Measurements from ENCODE around the gene SYT12. TPM values are rescaled to one million over a fixed set of nuclear protein-coding genes. Genes with fewer than 3 reads are reported as not detected.

The SYT12 gene
- total RNA-seq, 2 experiments from 2014 or later: 0.11 TPM; not detected in 1

- POLR2A ChIA-PET: interaction anchor here (0.5 to 0.6 kb wide), 2 partner anchors 107 to 126 kb away, joined by 3 read pairs; no protein-coding TSS in a partner anchor
Observed at GRCh38 chr11:67060111-67060522, 37.2 kb downstream of the SYT12 start.

DNA sequence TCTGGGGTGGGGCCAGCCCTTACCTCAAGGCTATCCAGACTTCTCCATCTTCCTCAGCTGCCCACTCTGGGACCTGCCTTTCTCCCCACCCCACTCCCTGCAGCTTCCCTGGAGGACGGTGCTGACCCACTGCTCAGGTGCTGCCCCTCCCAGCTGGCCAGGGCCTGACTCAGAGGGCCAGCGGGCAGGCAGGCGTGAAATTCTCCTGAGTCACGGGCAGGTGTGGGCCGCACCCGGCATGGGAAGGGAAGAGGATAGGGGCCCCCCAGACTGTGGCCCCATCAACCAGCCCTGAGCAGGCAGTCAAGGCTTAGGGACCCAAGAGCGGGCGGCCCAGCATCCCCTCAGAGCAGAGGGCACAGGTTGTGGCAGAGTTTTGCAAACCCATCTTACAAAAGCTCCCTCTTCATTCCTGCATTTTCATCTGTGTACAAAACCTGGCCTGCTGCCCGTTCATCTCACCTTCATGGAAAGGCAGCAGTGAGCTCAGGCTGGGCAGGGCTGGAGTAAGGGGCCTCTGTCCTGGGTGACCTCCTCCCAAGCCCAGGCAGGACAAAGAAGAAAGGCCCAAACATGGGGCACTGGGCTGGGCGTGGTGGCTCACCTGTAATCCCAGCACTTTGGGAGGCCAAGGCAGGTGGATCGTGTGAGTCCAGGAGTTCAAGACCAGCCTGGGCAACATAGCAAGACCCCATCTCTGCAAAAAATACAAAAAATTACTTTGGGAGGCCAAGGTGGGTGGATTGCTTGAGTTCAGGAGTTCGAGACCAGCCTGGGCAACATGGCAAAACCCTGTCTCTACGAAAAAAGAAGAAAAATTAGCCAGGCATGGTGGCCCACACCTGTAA is 39.8 kb downstream of the SYT12 start:
- no peaks in the 10 kb centered on the region for H3K9me3 Mint-ChIP-seq (ENCODE audit: low read depth)
- no peaks in the 10 kb centered on the region for H3K27me3 Mint-ChIP-seq
- intact Hi-C loops (cut with DNase I, micrococcal nuclease): no loop called here
- ChIA-PET CTCF (interaction anchor here (0.7 kb wide), 2 partner anchors 19 to 105 kb away, joined by 3 read pairs; no protein-coding TSS in a partner anchor), POLR2A (no interaction called here)
- H3K36me3 Mint-ChIP-seq (ENCODE audit: low read depth): no peaks in the 10 kb centered on the region
- no peak overlapping the region for H3K27ac Mint-ChIP-seq
- DNase-seq: no peak
- H3K4me1 Mint-ChIP-seq: no peaks in the 10 kb centered on the region
- ATAC-seq: no peak
- H3K4me3 Mint-ChIP-seq: no peak overlapping the region

More at GRCh38 chr11:67060111-67060522, 37.2 kb downstream of the SYT12 start:
- ATAC-seq (no peak), DNase-seq (no peak)
- H3K4me1 Mint-ChIP-seq: peaks cover 12% of the 10 kb centered on the region
- H3K27me3 Mint-ChIP-seq: peaks cover 1% of the 10 kb centered on the region
- no peak overlapping the region for H3K27ac Mint-ChIP-seq
- intact Hi-C loops (cut with DNase I, micrococcal nuclease): no loop called here
- CTCF ChIA-PET: no interaction called here
- no peaks in the 10 kb centered on the region for H3K9me3 Mint-ChIP-seq (ENCODE audit: low read depth)
- H3K36me3 Mint-ChIP-seq (ENCODE audit: low read depth): no peaks in the 10 kb centered on the region
- H3K4me3 Mint-ChIP-seq: no peak overlapping the region

DNA sequence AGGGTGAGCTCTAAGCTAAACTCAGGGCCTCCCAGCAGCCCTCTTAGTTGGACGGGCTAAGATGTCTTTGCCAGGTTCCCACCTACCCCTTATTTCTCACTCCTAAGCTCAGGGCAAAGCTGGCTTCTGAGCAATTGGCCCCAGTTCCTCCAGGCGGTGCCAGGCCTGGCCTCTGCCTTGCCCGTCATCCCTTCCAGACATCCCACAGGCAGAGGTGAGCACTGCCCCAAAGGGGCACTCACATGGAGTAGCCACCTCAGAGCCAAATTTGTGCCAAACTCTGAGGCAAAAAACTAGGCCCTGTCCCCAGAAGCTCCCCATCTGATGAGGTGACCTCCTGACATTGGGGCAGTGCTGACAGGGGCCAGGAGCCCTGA is 43.4 kb downstream of the SYT12 start:
- Mint-ChIP-seq H3K9me3 (ENCODE audit: low read depth) (no peaks in the 10 kb centered on the region), H3K4me3 (no peak overlapping the region), H3K27ac (no peak overlapping the region), H3K27me3 (no peaks in the 10 kb centered on the region), H3K36me3 (ENCODE audit: low read depth) (no peaks in the 10 kb centered on the region), H3K4me1 (no peaks in the 10 kb centered on the region)
- ATAC-seq: no peak
- DNase-seq: no peak
- CTCF ChIA-PET: interaction anchor here (0.6 to 0.9 kb wide), 2 partner anchors 174 to 631 kb away, joined by 3 read pairs; no protein-coding TSS in a partner anchor
- POLR2A ChIA-PET: no interaction called here
- intact Hi-C loops (cut with DNase I, micrococcal nuclease): no loop called here

GRCh38 chr11:67071420-67072284 is 48.7 kb downstream of the SYT12 start:
- peak; percentile 90 for DNase-seq
- ChIA-PET POLR2A (no interaction called here), CTCF (interaction anchor here (0.5 to 5.7 kb wide), 10 partner anchors 10 to 378 kb away, joined by 3 to 36 read pairs (median 4); no protein-coding TSS in a partner anchor)

GRCh38 chr11:67072295-67072694 is 49.4 kb downstream of the SYT12 start:
- Mint-ChIP-seq H3K4me3 (no peak overlapping the region), H3K36me3 (ENCODE audit: low read depth) (no peaks in the 10 kb centered on the region), H3K27me3 (no peaks in the 10 kb centered on the region), H3K27ac (no peak overlapping the region), H3K9me3 (ENCODE audit: low read depth) (no peaks in the 10 kb centered on the region), H3K4me1 (peaks cover 3% of the 10 kb centered on the region)
- CTCF ChIA-PET: interaction anchor here (0.5 to 5.7 kb wide), 7 partner anchors 10 to 399 kb away, joined by 3 to 36 read pairs (median 5); no protein-coding TSS in a partner anchor
- intact Hi-C loops (cut with DNase I, micrococcal nuclease): no loop called here
- ATAC-seq (no peak), DNase-seq (no peak)
- POLR2A ChIA-PET: no interaction called here

More at GRCh38 chr11:67071420-67072284, 48.7 kb downstream of the SYT12 start:
- ATAC-seq: peak; percentile 96
- Mint-ChIP-seq H3K27me3 (no peaks in the 10 kb centered on the region), H3K27ac (no peak overlapping the region), H3K36me3 (ENCODE audit: low read depth) (no peaks in the 10 kb centered on the region), H3K4me1 (peaks cover 3% of the 10 kb centered on the region), H3K4me3 (no peak overlapping the region), H3K9me3 (ENCODE audit: low read depth) (no peaks in the 10 kb centered on the region)
- intact Hi-C loops (cut with DNase I, micrococcal nuclease): loop anchor here (1.0 to 2.0 kb wide), 3 partner anchors 17 to 377 kb away; no protein-coding TSS in a partner anchor

GRCh38 chr11:67073908-67074307 is 51.0 kb downstream of the SYT12 start:
- ATAC-seq (no peak), DNase-seq (no peak)
- H3K27ac Mint-ChIP-seq: no peak overlapping the region
- H3K4me1 Mint-ChIP-seq: peaks cover 7% of the 10 kb centered on the region
- H3K36me3 Mint-ChIP-seq (ENCODE audit: low read depth): no peaks in the 10 kb centered on the region
- intact Hi-C loops (cut with DNase I, micrococcal nuclease): no loop called here
- CTCF ChIA-PET: interaction anchor here (1.6 to 5.7 kb wide), 3 partner anchors 8 to 155 kb away, joined by 3 to 36 read pairs (median 9); no protein-coding TSS in a partner anchor
- H3K4me3 Mint-ChIP-seq: no peak overlapping the region
- POLR2A ChIA-PET: no interaction called here
- H3K9me3 Mint-ChIP-seq (ENCODE audit: low read depth): no peaks in the 10 kb centered on the region
- no peaks in the 10 kb centered on the region for H3K27me3 Mint-ChIP-seq

DNA sequence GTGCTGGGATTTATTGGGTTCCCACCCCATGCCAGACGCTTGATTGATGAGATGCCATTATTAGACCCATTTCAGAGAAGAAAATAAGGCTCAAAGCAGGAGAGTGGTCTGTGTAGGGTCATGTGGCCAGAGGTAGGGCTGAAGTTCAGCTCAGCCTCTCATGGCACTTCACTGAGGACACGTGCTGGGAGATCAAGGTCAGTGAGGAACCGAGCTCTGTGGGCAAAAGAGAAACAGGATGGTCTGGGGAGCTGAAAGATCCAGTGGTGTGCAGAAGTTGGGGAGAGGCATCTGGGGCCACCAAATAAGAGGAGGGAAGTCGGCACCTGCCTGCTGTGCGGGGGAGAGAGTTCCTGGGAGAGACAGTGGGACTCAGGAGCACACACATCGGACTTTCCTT is 53.3 kb downstream of the SYT12 start:
- no peak overlapping the region for H3K27ac Mint-ChIP-seq
- no peaks in the 10 kb centered on the region for H3K36me3 Mint-ChIP-seq (ENCODE audit: low read depth)
- peaks cover 13% of the 10 kb centered on the region for H3K4me1 Mint-ChIP-seq
- ChIA-PET CTCF (interaction anchor here (0.8 to 5.7 kb wide), 2 partner anchors 23 to 177 kb away, joined by 4 to 36 read pairs; no protein-coding TSS in a partner anchor), POLR2A (no interaction called here)
- no peaks in the 10 kb centered on the region for H3K9me3 Mint-ChIP-seq (ENCODE audit: low read depth)
- no peak for ATAC-seq
- no peaks in the 10 kb centered on the region for H3K27me3 Mint-ChIP-seq
- DNase-seq: no peak
- intact Hi-C loops (cut with DNase I, micrococcal nuclease): no loop called here
- no peak overlapping the region for H3K4me3 Mint-ChIP-seq

DNA sequence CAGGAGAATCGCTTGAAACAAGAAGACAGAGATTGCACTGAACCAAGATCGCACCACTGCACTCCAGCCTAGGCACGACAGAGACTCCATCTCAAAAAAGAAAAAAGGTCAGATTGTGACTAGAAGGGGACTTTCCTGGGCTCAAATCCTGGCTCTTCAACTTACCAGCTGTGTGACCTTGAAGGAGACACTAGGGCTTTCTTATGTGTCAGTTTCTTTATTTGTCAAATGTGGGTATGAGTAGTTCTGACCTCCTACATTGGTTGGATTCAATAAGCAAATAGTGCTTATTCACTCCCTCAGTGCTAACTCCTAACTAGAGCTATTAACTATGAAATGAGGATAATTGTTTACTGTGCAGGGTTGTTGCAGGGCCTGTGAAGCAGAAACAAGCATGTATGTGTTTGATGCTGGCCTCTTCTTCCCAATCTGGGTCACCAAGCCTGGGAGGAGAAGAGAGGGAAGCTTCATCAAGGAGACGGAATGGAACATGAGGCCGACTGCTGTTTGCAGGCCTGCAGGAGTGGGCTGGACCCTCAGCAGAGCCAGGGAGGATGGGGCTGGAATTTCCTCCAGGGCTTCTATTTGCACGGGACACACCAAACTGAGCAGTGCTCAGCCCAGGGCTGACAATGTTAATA is 56.3 kb downstream of the SYT12 start:
- Mint-ChIP-seq H3K27ac (no peak overlapping the region), H3K27me3 (peaks cover 5% of the 10 kb centered on the region), H3K4me1 (peaks cover 19% of the 10 kb centered on the region), H3K36me3 (ENCODE audit: low read depth) (no peaks in the 10 kb centered on the region), H3K9me3 (ENCODE audit: low read depth) (no peaks in the 10 kb centered on the region), H3K4me3 (no peak overlapping the region)
- DNase-seq (peak; percentile 22), ATAC-seq (peak; percentile 75)
- ChIA-PET CTCF (interaction anchor here (1.6 kb wide), 1 partner anchor 86 kb away, joined by 5 read pairs; no protein-coding TSS in a partner anchor), POLR2A (interaction anchor here (0.7 kb wide), 1 partner anchor 9 kb away, joined by 3 read pairs; no protein-coding TSS in a partner anchor)
- intact Hi-C loops (cut with DNase I, micrococcal nuclease): no loop called here

DNA sequence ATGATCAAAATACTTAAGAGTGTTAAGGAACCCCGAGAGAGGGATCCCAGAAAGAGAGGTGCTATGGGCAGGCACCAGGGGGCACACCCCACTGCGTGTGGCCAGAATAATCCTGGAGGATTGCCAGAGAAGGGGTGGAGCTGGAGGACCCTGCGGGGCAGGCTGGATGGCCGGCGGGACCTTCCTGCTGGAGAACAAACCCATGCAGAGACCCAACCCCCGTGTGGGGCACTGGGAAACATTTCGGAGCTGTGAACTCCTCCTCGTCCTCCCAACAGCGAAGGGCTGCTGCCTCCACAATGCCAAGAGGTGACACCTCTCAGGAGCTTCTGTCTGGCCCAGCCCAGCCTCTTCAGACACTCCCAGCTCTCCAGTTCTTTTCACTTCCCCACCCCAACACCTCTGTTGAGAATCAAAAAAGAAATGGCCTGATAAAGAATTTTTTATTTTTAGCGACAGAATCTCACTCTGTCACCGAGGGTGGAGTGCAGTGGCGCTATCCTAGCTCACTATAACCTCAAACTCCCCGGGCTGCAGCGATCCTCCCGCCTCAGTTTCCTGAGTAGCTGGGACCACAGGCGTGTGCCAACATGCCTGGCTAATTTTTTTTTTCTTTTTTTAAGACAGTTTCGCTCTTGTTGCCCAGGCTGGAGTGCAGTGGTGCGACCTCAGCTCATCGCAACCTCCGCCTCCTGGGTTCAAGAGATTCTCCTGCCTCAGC is 59.3 kb downstream of the SYT12 start:
- no peaks in the 10 kb centered on the region for H3K9me3 Mint-ChIP-seq (ENCODE audit: low read depth)
- DNase-seq: no peak
- intact Hi-C loops (cut with DNase I, micrococcal nuclease): loop anchor here (5.0 kb wide), 2 partner anchors 155 to 160 kb away; no protein-coding TSS in a partner anchor
- ATAC-seq: no peak
- H3K4me3 Mint-ChIP-seq: no peak overlapping the region
- no peak overlapping the region for H3K27ac Mint-ChIP-seq
- CTCF ChIA-PET: interaction anchor here (0.6 to 2.3 kb wide), 15 partner anchors 10 to 302 kb away, joined by 3 to 9 read pairs (median 3); partner anchors contain the start of gene KDM2A
- peaks cover 5% of the 10 kb centered on the region for H3K27me3 Mint-ChIP-seq
- peaks cover 19% of the 10 kb centered on the region for H3K4me1 Mint-ChIP-seq
- H3K36me3 Mint-ChIP-seq (ENCODE audit: low read depth): no peaks in the 10 kb centered on the region
- POLR2A ChIA-PET: interaction anchor here (0.6 kb wide), 1 partner anchor 12 kb away, joined by 3 read pairs; no protein-coding TSS in a partner anchor

DNA sequence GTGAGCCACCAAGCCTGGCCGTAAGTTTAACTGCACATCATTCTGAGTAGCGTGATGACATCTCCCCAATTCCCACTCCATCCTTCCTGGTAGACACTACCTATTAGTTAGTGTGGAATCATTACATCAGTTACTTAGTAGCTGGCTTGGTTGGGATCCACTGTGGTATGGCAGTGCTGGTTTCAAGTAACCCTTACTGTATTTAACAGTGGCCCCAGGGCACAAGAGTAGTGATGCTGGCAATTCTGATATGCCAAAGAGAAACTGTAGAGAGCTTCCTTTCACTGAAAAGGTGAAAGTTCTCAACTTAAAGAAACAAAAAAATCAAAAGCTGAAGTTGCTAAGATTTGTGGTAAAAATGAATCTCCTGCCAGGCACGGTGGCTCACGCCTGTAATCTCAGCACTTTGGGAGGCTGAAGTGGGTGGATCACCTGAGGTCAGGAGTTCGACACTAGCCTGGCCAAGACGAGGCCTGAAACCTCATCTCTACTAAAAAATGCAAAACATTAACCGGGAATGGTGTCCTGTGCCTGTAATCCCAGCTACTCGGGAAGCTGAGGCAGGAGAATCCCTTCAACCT is 60.9 kb downstream of the SYT12 start:
- ATAC-seq (no peak), DNase-seq (no peak)
- H3K36me3 Mint-ChIP-seq (ENCODE audit: low read depth): no peaks in the 10 kb centered on the region
- H3K4me1 Mint-ChIP-seq: peaks cover 15% of the 10 kb centered on the region
- peaks cover 5% of the 10 kb centered on the region for H3K27me3 Mint-ChIP-seq
- CTCF ChIA-PET: interaction anchor here (0.6 to 1.9 kb wide), 3 partner anchors 21 to 31 kb away, joined by 3 to 9 read pairs (median 4); no protein-coding TSS in a partner anchor
- H3K4me3 Mint-ChIP-seq: no peak overlapping the region
- POLR2A ChIA-PET: no interaction called here
- no peak overlapping the region for H3K27ac Mint-ChIP-seq
- intact Hi-C loops (cut with DNase I, micrococcal nuclease): loop anchor here (5.0 kb wide), 2 partner anchors 153 to 158 kb away; no protein-coding TSS in a partner anchor
- H3K9me3 Mint-ChIP-seq (ENCODE audit: low read depth): no peaks in the 10 kb centered on the region

All from activated CD4-positive, alpha-beta T cell treated with anti-CD3 and anti-CD28 coated beads for 36 hours (primary cell).